Measurements from ENCODE around the gene ENTREP3.
"Not testable (repeated sequence)": the region's sequence is repeated elsewhere in the genome, so short reads cannot be mapped to it uniquely, and the experiment has no call there.

Gene ENTREP3

GRCh38 chr1:155226188-155226909, 28.9 kb downstream of the ENTREP3 start:
- DNase-seq (ENCODE audit: low spot score) (peak; percentile 68), FAIRE-seq (no peak)

DNA sequence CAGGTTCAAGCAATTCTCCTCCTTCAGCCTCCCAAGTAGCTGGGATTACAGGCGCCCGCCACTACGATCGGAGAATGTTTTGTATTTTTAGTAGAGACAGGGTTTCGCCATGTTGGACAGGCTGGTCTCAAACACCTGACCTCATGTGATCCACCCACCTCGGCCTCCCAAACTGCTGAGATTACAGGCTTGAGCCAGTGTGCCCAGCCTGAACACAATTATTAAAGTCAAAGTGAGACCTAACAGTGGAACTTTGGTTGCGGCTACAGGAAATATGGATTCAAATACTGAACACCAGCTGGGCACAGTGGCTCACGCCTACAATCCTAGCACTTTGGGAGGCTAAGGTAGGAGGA, 29.9 kb downstream of the ENTREP3 start:
- FAIRE-seq, result not testable (repeated sequence)

DNA sequence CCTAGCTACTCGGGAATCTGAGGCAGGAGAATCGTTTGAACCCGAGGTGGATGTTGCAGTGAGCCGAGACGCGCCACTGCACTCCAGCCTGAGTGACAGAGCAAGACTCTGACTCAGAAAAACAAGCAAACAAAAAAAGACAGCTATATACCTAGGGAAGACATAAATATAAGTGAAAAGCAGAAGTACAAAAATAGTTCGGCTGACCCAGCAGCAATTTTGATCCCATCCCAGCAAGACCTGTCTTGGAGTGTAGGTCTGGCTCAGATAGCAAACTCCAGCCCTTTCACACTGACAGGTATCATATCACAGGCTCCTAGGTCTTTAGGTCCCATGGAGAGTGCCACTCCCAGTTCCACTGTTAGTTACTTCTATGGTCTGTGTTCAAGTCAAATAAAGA, 32.2 kb downstream of the ENTREP3 start:
- DNase-seq (ENCODE audit: low spot score), result no peak

More for the DNA sequence above, 29.9 kb downstream of the ENTREP3 start:
- not testable (repeated sequence) for DNase-seq (ENCODE audit: low spot score)

DNA sequence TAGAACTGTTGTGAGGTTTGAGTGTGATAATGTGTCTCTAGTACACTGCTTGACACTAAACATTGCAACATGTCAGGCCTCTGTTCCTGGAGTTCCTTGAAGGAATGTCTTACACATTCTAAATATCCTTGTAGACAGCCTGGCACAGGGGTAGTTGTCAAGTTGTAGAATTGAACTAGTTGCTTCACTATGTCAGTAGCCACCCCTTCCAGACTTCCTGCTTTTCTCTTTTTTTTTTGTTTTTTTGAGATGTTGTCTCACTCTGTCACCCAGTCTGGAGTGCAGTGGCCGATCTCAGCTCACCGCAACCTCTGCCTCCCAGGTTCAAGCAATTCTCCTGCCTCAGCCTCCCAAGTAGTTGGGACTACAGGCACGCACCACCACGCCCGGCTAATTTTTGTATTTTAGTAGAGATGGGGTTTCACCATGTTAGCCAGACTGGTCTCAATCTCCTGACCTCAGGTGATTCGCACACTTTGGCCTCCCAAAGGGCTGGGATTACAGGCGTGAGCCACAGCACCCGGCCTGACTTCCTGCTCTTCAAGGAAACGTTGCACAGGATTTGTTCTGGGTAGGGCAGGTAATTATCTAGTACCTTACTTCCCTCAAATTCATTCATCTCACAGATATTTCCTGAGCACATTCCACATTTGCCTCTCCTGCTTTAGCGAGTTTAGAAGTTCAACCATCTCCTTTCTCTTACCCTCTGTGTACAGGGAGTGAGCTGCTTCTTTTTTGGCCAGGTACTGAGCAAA, 34.9 kb downstream of the ENTREP3 start:
- not testable (repeated sequence) for DNase-seq (ENCODE audit: low spot score); FAIRE-seq

More for the DNA sequence above, 32.2 kb downstream of the ENTREP3 start:
- no peak for FAIRE-seq

DNA sequence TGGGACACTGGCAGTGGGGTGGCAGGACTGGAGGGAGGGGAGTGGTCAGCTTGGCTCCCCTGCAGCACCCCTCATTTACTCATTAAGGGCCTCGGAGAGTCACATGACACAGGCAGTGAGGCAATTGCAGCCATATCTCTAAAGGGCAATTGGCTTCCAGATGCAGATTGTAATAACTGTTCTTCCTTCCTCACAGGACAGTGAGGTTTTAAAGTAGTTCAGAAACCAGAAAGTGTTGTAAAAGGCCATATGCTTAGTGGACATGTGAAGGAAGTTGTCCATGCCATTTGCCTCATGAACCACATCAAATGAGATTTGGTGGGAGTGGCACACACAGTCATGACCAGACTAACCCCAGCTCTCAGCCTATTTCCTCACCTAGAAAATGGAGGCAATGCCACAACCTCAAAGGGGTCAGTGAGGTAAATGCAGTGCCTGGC, 35.7 kb downstream of the ENTREP3 start:
- FAIRE-seq (no peak), DNase-seq (ENCODE audit: low spot score) (no peak)

DNA sequence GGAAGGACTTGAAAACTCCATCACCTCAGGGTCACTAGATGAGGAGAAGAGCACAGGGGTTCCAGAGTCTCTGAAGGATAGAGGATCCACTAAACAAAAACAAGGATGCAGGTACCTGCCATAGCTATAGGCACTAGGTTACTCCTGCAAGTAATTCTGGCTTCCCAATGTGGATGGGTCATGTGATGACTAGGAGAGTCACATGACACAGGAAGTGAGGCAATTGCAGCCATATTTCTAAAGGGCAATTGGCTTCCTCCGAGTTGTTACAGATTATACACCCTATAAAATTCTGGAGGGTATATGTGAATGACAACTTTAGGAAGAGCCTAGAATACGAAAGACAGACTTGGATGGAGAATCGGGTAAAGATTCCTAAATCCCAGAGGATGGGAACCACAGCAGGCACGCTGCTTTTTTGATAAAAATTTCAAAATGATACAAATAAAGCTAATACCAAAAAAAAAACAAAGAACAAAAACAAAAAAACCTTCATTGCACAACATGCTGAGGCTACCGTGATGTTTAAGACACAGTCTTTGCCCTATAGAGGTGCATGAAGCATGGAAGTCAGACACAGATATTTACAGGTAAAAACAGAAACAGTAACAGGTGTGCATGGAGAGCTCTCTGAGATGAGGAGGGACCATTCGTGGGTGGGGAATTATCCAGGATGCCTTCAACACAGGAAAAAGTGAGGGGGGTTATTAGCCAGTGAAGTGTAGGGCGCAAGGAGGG, 36.3 kb downstream of the ENTREP3 start:
- FAIRE-seq (no peak), DNase-seq (ENCODE audit: low spot score) (peak; percentile 54)

- not testable (repeated sequence) for FAIRE-seq; DNase-seq (ENCODE audit: low spot score)
Measured at GRCh38 chr1:155214702-155215101, 40.6 kb downstream of the ENTREP3 start.

GRCh38 chr1:155212051-155212440, 43.2 kb downstream of the ENTREP3 start:
- not testable (repeated sequence) for DNase-seq (ENCODE audit: low spot score); FAIRE-seq

DNA sequence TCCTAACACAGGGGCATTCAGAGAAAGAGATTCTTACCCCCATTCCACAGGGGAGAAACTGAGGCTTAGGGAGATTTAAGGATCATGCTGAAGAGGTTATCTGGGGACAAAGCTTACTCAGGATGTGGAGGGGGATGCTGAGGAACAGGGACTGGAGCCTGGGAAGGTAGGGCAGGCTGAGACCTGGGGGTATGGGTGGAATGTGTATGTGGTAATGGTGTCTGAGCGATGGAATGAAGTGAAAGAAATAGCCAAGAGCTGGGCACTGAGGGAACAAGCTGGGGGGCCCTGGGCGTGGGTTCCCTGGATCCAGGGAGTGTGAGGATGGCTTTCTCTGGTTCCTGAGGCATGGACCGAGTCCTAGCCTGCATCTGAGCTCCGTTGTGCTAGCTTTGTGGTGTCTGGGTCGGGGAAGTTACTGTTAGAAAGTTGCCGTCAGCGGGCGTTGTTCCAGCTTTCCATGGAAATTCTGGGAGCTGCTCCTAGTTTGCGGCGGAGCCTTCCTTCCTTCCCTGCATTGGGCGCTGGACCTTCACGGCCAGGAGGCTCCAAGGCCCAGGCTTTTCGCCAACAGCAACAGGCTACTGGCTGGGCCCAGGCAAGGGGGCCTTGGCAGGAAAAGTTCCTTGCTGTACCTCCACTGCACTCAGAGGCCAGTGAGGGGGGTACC, 43.8 kb downstream of the ENTREP3 start:
- DNase-seq (ENCODE audit: low spot score); FAIRE-seq: not testable (repeated sequence)

- FAIRE-seq, result no peak
- no peak for DNase-seq (ENCODE audit: low spot score)
Measured at GRCh38 chr1:155210314-155211104, 44.8 kb downstream of the ENTREP3 start.

GRCh38 chr1:155209312-155209721, 46.0 kb downstream of the ENTREP3 start:
- no peak for FAIRE-seq
- no peak for DNase-seq (ENCODE audit: low spot score)

DNA sequence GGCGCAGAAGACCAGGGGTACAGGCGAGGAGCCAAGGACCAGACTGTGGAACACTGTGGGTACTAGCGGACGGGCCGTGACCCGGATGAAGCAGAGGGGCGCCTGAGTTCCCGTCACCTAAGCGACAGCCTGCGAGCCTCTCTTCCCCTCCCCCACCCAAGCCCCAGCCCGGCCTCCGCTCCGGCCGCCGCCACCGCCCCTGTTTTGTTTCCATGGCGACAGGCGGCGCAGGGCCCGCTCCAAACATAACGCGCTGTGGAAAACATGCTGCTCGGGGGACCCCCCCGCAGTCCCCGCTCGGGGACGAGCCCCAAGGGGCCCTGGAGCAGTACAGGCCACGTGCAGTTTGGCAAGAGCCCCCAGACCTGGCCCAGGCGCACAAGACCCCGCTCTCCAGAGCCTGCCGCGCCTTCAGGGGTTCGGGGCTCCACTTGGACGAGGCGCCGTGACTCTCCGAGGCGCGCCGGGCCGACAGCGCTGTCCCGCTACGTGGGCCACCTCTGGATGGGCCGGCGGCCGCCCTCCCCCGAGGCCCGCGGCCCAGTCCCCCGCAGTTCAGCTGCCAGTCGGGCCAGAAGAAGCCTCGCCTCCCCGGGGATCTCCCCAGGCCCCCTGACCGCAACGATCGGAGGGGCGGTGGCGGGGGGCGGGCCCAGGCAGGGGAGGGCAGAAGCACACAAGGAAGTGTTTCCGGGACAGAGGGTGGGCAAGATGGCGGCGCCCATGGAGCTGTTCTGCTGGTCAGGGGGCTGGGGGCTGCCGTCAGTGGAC, 46.6 kb downstream of the ENTREP3 start, which contains the start of gene MTX1:
Gene MTX1 (plus strand): TSS at position 155 of the 771 bp plus-strand sequence. CDS start 110 bp downstream, at position 265.
- DNase-seq (ENCODE audit: low spot score) (peak; percentile 86), FAIRE-seq (no peak)

DNA sequence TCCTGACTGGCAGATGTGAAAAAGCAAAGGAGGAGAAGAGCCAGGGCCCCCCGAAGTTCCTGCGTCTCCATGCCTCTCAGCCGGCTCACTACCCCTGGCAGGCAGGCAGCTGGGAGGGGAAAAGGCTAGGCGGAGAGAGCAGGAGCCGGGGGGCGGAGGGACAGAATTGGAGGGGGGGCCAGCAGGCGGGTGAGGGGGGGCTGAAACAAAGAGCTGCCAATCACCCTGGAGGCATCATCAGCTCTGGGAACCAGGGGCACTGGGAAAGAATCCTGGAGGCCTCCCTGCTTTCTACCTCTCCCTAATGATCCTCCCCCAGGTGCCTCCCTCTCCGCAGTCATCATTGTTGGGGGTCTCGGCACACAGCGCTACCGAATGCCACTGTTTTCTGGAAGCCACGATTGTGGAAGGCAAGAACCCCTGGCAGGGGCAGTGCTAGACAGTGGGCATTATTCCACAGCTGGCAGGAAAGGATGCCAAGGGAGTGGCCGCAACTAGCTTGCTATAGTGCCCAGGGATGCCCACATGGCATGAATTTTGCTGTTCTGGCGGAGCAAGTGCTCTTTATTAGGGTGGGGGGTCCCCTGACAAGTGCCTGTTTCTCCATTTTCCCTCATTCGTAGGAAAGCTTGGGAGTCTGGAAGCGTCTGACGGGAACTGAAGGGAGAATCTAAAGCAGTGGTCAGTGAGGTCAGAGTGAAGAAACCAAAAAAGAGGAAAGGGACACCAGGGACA, 47.3 kb downstream of the ENTREP3 start, which contains the start of gene THBS3:
Gene THBS3 (minus strand): TSS at position 92 of the 735 bp plus-strand sequence. CDS start 21 bp downstream, at position 71.
- FAIRE-seq (no peak), DNase-seq (ENCODE audit: low spot score) (peak; percentile 32)

- peak; percentile 5 for FAIRE-seq
- peak; percentile 77 for DNase-seq (ENCODE audit: low spot score)
Measured at GRCh38 chr1:155206891-155207805, 48.1 kb downstream of the ENTREP3 start.

GRCh38 chr1:155205969-155206593, 49.2 kb downstream of the ENTREP3 start:
- DNase-seq (ENCODE audit: low spot score) (no peak), FAIRE-seq (no peak)

- DNase-seq (ENCODE audit: low spot score), result no peak
- no peak for FAIRE-seq
Measured at GRCh38 chr1:155205035-155205434, 50.2 kb downstream of the ENTREP3 start.
